K562 (cell line): ENCODE data around the gene MAGI1. TPM values are rescaled to one million over a fixed set of nuclear protein-coding genes. Genes with fewer than 3 reads are reported as not detected.

Experiments used
- ATAC-seq: fragments of 200-7000 bp; cut with Tn5 transposase; 3 replicates; pipeline ENCODE4 v1.9.1; 2020; ENCODE audit warnings: moderate library complexity
- BruUV-seq: library from RNA; stranded (reverse); fragments of 400-500 nt; replicated peaks from 2 replicates; lab custom pipeline; 2021; lab: Mats Ljungman, UMichigan
- CTCF ChIA-PET: fragments of 300-600 bp; formaldehyde crosslinking; extraction: SDS; loops from one replicate; lab custom pipeline; 2021; ENCODE audit warnings: low intra/inter-chr PET ratio; lab: Yijun Ruan, JAX
- POLR2A ChIA-PET: fragments of 300-600, 350-650 bp; sonication (Branson Sonifier 250); formaldehyde crosslinking; extraction: SDS; loops from one replicate; lab custom pipeline; 2021; ENCODE audit warnings: antibody characterized with exemption, inconsistent platforms; lab: Yijun Ruan, JAX
- DNase-seq, 4 experiments: peaks; one replicate each; pipeline versions ENCODE4 v3.0.0 to v3.0.0-alpha.2; 2011 to 2018; ENCODE audit warnings: low spot score in 3 of 4, mixed read lengths in 3 of 4; ENCODE audit errors: extremely low read depth in 1 of 4
- FAIRE-seq: peaks from 2 replicates; lab custom pipeline; 2011; peaks lifted over from hg19 to GRCh38; lab: Jason Lieb, UNC
- H2AFZ ChIP-seq: 2 replicates; pipeline ENCODE4 v1.6.0; 2011; ENCODE audit warnings: low read depth, low read length, control low read depth, inconsistent platforms
- H3K27ac ChIP-seq: fragments of 200-600 bp; 3 replicates; pipeline ENCODE4 v1.8.0; 2011; ENCODE audit warnings: low read depth, mild to moderate bottlenecking, control low read depth, inconsistent platforms, low read length, moderate library complexity, mixed read lengths; ENCODE audit errors: extremely low read depth
- H3K27me3 ChIP-seq, 2 experiments: fragments of 300-600 bp in 1 of 2; 2 replicates in 1 of 2; 3 replicates in 1 of 2; pipeline versions ENCODE4 v1.6.0 to v1.8.0; 2011; ENCODE audit warnings: inconsistent platforms in 2 of 2, low read length in 2 of 2, mild to moderate bottlenecking in 1 of 2, mixed read lengths in 1 of 2, moderate library complexity in 1 of 2; ENCODE audit not compliant: control insufficient read depth in 2 of 2, insufficient read depth in 2 of 2
- H3K36me3 ChIP-seq: fragments of 300-600 bp; 3 replicates; pipeline ENCODE4 v1.8.0; 2011; ENCODE audit warnings: mild to moderate bottlenecking, low read length, inconsistent platforms; ENCODE audit not compliant: control insufficient read depth, insufficient read depth
- H3K4me1 ChIP-seq, 2 experiments: fragments of 200-600 bp in 1 of 2; replicated peaks in 1 of 2; 2 replicates in 1 of 2; 3 replicates in 1 of 2; pipeline versions ENCODE4 v1.5.1 to v1.8.0; 2011; ENCODE audit warnings: inconsistent platforms in 2 of 2, low read length in 2 of 2, mild to moderate bottlenecking in 1 of 2, mixed read lengths in 1 of 2, moderate library complexity in 1 of 2; ENCODE audit not compliant: control insufficient read depth in 2 of 2, insufficient read depth in 2 of 2
- H3K4me2 ChIP-seq: 2 replicates; pipeline ENCODE4 v1.6.1; 2011; ENCODE audit warnings: low read length, control low read depth, inconsistent platforms, mixed read lengths; ENCODE audit not compliant: insufficient read depth
- H3K4me3 ChIP-seq: fragments of 200-600 bp; sonication (generic), shearing (Covaris generic); 2 replicates; pipeline ENCODE4 v1.5.1; 2016; ENCODE audit warnings: control low read depth, inconsistent platforms
- H3K79me2 ChIP-seq: fragments of 200-600 bp; 3 replicates; pipeline ENCODE4 v1.8.0; 2011; ENCODE audit warnings: low read length, inconsistent platforms; ENCODE audit not compliant: control insufficient read depth, insufficient read depth
- H3K9ac ChIP-seq, 2 experiments: 2 replicates each; pipeline versions ENCODE4 v1.6.0 to v1.6.1; 2011; ENCODE audit warnings: low read depth in 2 of 2, low read length in 2 of 2, control low read depth in 1 of 2, inconsistent platforms in 1 of 2, mild to moderate bottlenecking in 1 of 2, mixed read lengths in 1 of 2; ENCODE audit not compliant: insufficient read depth in 1 of 2
- H3K9me1 ChIP-seq: one replicate; pipeline ENCODE4 v1.6.0; 2011; ENCODE audit warnings: inconsistent platforms, mild to moderate bottlenecking, low read length, moderate library complexity; ENCODE audit not compliant: control insufficient read depth, insufficient read depth
- H3K9me3 ChIP-seq: replicated peaks from 2 replicates; pipeline ENCODE4 v1.5.1; 2011; ENCODE audit warnings: low read depth, low read length, inconsistent platforms; ENCODE audit not compliant: control insufficient read depth, insufficient read depth
- H4K20me1 ChIP-seq: replicated peaks from 2 replicates; pipeline ENCODE4 v1.6.1; 2011; ENCODE audit warnings: low read length, inconsistent platforms, mixed read lengths; ENCODE audit not compliant: control insufficient read depth, insufficient read depth
- CUX1 ChIP-seq: fragments of 200-800 bp; sonication (Bioruptor generic); IDR thresholded peaks from 2 replicates; pipeline ENCODE4 v1.6.1; 2016; ENCODE audit warnings: missing genetic modification characterization, missing compliant biosample characterization
- E2F3 ChIP-seq: fragments of 250-450 bp; sonication (Bioruptor Pico); IDR thresholded peaks from 2 replicates; pipeline ENCODE4 v1.4.0; 2020; ENCODE audit warnings: mild to moderate bottlenecking
- EGR1 ChIP-seq: fragments of 450-650 bp; conservative IDR thresholded peaks from 2 replicates; pipeline ENCODE4 v1.6.1; 2017; ENCODE audit warnings: mild to moderate bottlenecking
- ETV1 ChIP-seq: fragments of 450-650 bp; conservative IDR thresholded peaks from 2 replicates; pipeline ENCODE4 v1.6.1; 2016; ENCODE audit warnings: missing genetic modification characterization, control low read depth, low read depth, missing compliant biosample characterization
- HNRNPL ChIP-seq: fragments of 200-400 bp; formaldehyde crosslinking; IDR thresholded peaks from 2 replicates; pipeline ENCODE4 v1.6.1; 2017; ENCODE audit warnings: low read depth, mild to moderate bottlenecking, low read length
- MAFF ChIP-seq: IDR thresholded peaks from 2 replicates; pipeline ENCODE4 v1.6.1; 2012; ENCODE audit warnings: low read length, improper control_type of control experiment
- MIER1 ChIP-seq: fragments of 450-650 bp; IDR thresholded peaks from 2 replicates; pipeline ENCODE4 v1.6.1; 2016; ENCODE audit warnings: antibody characterized with exemption, mild to moderate bottlenecking, low read depth
- NELFE ChIP-seq: IDR thresholded peaks from 2 replicates; pipeline ENCODE4 v1.6.1; 2011; ENCODE audit warnings: mild to moderate bottlenecking; ENCODE audit not compliant: insufficient read depth, insufficient read length
- NR2C2 ChIP-seq, 2 experiments: fragments of 200-800 bp in 1 of 2; sonication (Bioruptor generic) in 1 of 2; sonication (generic) in 1 of 2; formaldehyde crosslinking in 1 of 2; IDR thresholded peaks; 2 replicates each; pipeline versions ENCODE4 v1.6.1 to v1.8.0; 2016 to 2022; ENCODE audit warnings: mild to moderate bottlenecking in 1 of 2, missing compliant biosample characterization in 1 of 2, missing genetic modification characterization in 1 of 2, missing genetic modification reagents in 1 of 2
- ZNF3 ChIP-seq: fragments of 250-450 bp; sonication (Bioruptor Pico); IDR thresholded peaks from 2 replicates; pipeline ENCODE4 v1.5.0; 2021; ENCODE audit warnings: mild to moderate bottlenecking, moderate library complexity
- ZNF431 ChIP-seq: sonication (generic); formaldehyde crosslinking; IDR thresholded peaks from 2 replicates; pipeline ENCODE4 v1.8.0; 2022; ENCODE audit warnings: mild to moderate bottlenecking, missing genetic modification reagents
- ZNF507 ChIP-seq: conservative IDR thresholded peaks from 2 replicates; pipeline ENCODE4 v1.6.1; 2017; ENCODE audit warnings: missing genetic modification characterization, missing compliant biosample characterization
- WGBS: fragments of 100-300 bp; shearing (Covaris generic); methylation state at CpG from one replicate; pipeline ENCODE4 v1.1.6; 2016; ENCODE audit warnings: low coverage, mixed read lengths; ENCODE audit not compliant: insufficient coverage; ENCODE audit errors: missing lambda C conversion rate; 5-methylcytosine and 5-hydroxymethylcytosine counted together
- in situ Hi-C: fragments of 300-500 bp; cut with MboI; formaldehyde crosslinking; loops from 4 replicates; pipeline ENCODE4 v1.15.0; 2018; ENCODE audit warnings: inconsistent platforms, mixed read lengths
- intact Hi-C: fragments of 100-400 bp; cut with micrococcal nuclease; formaldehyde crosslinking; loops from 2 replicates; pipeline ENCODE4 v1.14.2; 2022
- polyA plus RNA-seq, 8 experiments: library from polyadenylated mRNA; depleted of rRNA in 4 of 8; stranded (reverse) in 5 of 8; unstranded in 3 of 8; fragments of >200 nt; fragmentation: Nextera tagmentation in 2 of 8; fragmentation: Illumina TruSeq in 1 of 8; extraction: Ambion mirVana in 2 of 8; extraction: Trizol in 1 of 8; gene quantifications; 2 replicates each; pipeline versions ENCODE4 v1.2.1 to v1.2.3, GENCODE V29; 2011 to 2014; ENCODE audit warnings: inconsistent platforms in 1 of 8, missing spikeins in 1 of 8
- total RNA-seq, 7 experiments: library from RNA; depleted of rRNA in 6 of 7; stranded (reverse); fragments of >200 nt in 6 of 7; fragmentation: Illumina TruSeq in 2 of 7; extraction: Trizol in 2 of 7; gene quantifications; 2 replicates each; pipeline versions ENCODE4 v1.2.1 to v1.2.3, GENCODE V29; 2011 to 2021; ENCODE audit warnings: low replicate concordance in 1 of 7

The MAGI1 gene
- total and polyA plus RNA-seq, 9 of the 15 experiments (the other 6 are each of a cell fraction or from before 2014, with no cell fraction given): 7.8 to 59.4 (median 43.2) TPM

- 100% methylated on average over 1 of the region's 3 CpGs for WGBS
- intact Hi-C loops (no loop called here), in situ Hi-C loops (no loop called here)
- Histone ChIP-seq H3K4me3 (no peak overlapping the region), H2AFZ (peak overlapping the region; percentile 49), H3K36me3 (no peaks in the 10 kb centered on the region), H3K9me3 (no peaks in the 10 kb centered on the region; the same call in 1 of the 2 replicates), H3K27me3 (no peaks in the 10 kb centered on the region), H3K79me2 (peaks cover 78% of the 10 kb centered on the region), H3K4me1 (peaks cover 0 to 33% of the 10 kb centered on the region in 2 experiments; a peak in 3 of 5 replicates), H4K20me1 (no peaks in the 10 kb centered on the region), H3K4me2 (peak overlapping the region; percentile 14; the same call in 1 of the 2 replicates), H3K9ac (no peak overlapping the region), H3K27ac (peak overlapping the region; percentile 29; the same call in 1 of the 3 replicates), H3K9me1 (no peaks in the 10 kb centered on the region)
- POLR2A ChIA-PET: interaction anchor here (1.2 kb wide), 1 partner anchor 15 kb away, joined by 3 read pairs; no protein-coding TSS in a partner anchor
- CTCF ChIA-PET: no interaction called here
- TF ChIP-seq ETV1 (tag) (no peak), CUX1 (CRISPR knock-in tag) (no peak), MIER1 (no peak), ZNF3 (CRISPR knock-in tag) (no peak), EGR1 (no peak), E2F3 (CRISPR knock-in tag) (no peak), HNRNPL (no peak), NELFE (no peak), ZNF507 (tag) (no peak), MAFF (no peak), NR2C2 (CRISPR knock-in tag; IDR thresholded peaks at IDR 0.05) (no peak), NR2C2 (tag; IDR thresholded peaks at IDR 0.05) (no peak), ZNF431 (CRISPR knock-in tag) (no peak)
- FAIRE-seq (no peak), DNase-seq (no peak), ATAC-seq (no peak)
- no TSS peak for BruUV-seq
Measured at GRCh38 chr3:65534805-65535204, 503.9 kb downstream of the MAGI1 start.
